ENCODE data around the gene LILRA6. TPM values are rescaled to one million over a fixed set of nuclear protein-coding genes. Genes with fewer than 3 reads are reported as not detected.
"Not testable (repeated sequence)": the region's sequence is repeated elsewhere in the genome, so short reads cannot be mapped to it uniquely, and the experiment has no call there.

LILRA6 gene
- total and polyA plus RNA-seq, 2 of the 8 experiments (the other 6 are each of a cell fraction or from before 2014, with no cell fraction given), result not detected

DNA sequence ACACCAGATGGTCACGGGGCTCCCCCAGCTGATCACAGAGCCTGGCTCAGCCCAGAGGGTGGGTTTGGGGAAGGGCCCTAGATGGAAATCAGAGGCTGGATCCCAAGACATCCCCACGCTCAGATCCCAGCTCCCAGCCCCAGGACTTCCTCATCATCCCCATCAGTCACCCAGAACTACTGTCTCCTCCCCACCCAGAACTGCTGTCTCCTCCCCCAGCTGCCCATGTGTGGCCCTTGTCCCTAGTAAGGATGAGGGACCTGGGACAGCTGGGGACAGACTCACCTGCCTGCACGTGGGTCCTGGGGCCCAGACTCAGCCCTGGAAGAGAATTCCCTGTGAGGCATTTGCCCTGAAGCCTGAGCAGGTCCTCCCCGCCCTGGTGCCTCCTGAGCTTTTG lies 356 bp downstream of the LILRA6 start:
- H3K79me1 ChIP-seq (ENCODE audit: low read depth, low read length); H2BK20ac ChIP-seq (ENCODE audit: low read length); H3K4me3 ChIP-seq (ENCODE audit: extremely low read depth in 1 of 4, insufficient read depth in 2 of 4, low read depth in 3 of 4, low read length in 4 of 4); H2BK15ac ChIP-seq (ENCODE audit: low read length); H3K4ac ChIP-seq (replicated peaks; ENCODE audit: insufficient read length, low read depth, low read length); H3K9ac ChIP-seq (replicated peaks in 1 of 4; ENCODE audit: extremely low read depth in 1 of 4, low read depth in 3 of 4, low read length in 3 of 4); H4K5ac ChIP-seq (ENCODE audit: insufficient read length, low read depth, low read length); H4K91ac ChIP-seq (replicated peaks; ENCODE audit: insufficient read length, low read length); H2BK12ac ChIP-seq (ENCODE audit: low read depth, low read length); H3K27ac ChIP-seq (ENCODE audit: low read depth, low read length); H3K79me2 ChIP-seq (ENCODE audit: control insufficient read depth in 1 of 2, insufficient read depth in 2 of 2, low read length in 2 of 2); H2AFZ ChIP-seq (ENCODE audit: low read length); H3K4me1 ChIP-seq (replicated peaks in 1 of 4; ENCODE audit: control insufficient read depth in 3 of 4, insufficient read depth in 4 of 4, low read length in 3 of 4); H4K20me1 ChIP-seq (replicated peaks in 1 of 2; ENCODE audit: control insufficient read depth in 1 of 2, insufficient read depth in 2 of 2, low read length in 2 of 2); CTCF ChIA-PET (ENCODE audit: partially characterized antibody); H2BK120ac ChIP-seq (replicated peaks; ENCODE audit: low read depth, low read length); H3K18ac ChIP-seq (ENCODE audit: extremely low read depth, low read length); H3K27me3 ChIP-seq (replicated peaks in 1 of 4; ENCODE audit: control insufficient read depth in 3 of 4, extremely low read depth in 1 of 4, insufficient read depth in 3 of 4, low read length in 3 of 4); H4K8ac ChIP-seq (ENCODE audit: extremely low read depth, insufficient read depth, low read length); H3K56ac ChIP-seq (replicated peaks; ENCODE audit: insufficient read length, low read depth, low read length); H2BK5ac ChIP-seq (ENCODE audit: low read depth, low read length); H3K23ac ChIP-seq (ENCODE audit: insufficient read length); FAIRE-seq; H3K4me2 ChIP-seq (ENCODE audit: insufficient read depth in 1 of 2, low read depth in 2 of 2, low read length in 2 of 2); H3K23me2 ChIP-seq (ENCODE audit: low read depth, low read length); H3K9me3 ChIP-seq (ENCODE audit: insufficient read depth in 2 of 2, low read depth in 1 of 2, low read length in 1 of 2); H2AK5ac ChIP-seq (ENCODE audit: low read depth, low read length); H3K36me3 ChIP-seq (ENCODE audit: control insufficient read depth in 2 of 4, insufficient read depth in 4 of 4, low read length in 3 of 4); POLR2A ChIA-PET (ENCODE audit: partially characterized antibody); H3K14ac ChIP-seq (ENCODE audit: insufficient read length); DNase-seq (ENCODE audit: low read depth in 1 of 2, low spot score in 2 of 2): not testable (repeated sequence)
- 62% methylated on average over 2 of the region's 4 CpGs; no CpG with 5 or more reads in 1 of the 2 experiments for WGBS, 2 experiments (ENCODE audit: extremely low coverage in 1 of 2, insufficient coverage in 1 of 2, insufficient read length in 1 of 2, insufficient replicate concordance in 2 of 2, low coverage in 1 of 2, low lambda C conversion rate in 2 of 2, missing lambda C conversion rate in 1 of 2)
